GM19023 (cell line): ENCODE measurements around the gene KLK7.
"Not testable (repeated sequence)": the region's sequence is repeated elsewhere in the genome, so short reads cannot be mapped to it uniquely, and the experiment has no call there.

Experiments used
- ATAC-seq: cut with Tn5 transposase; IDR thresholded peaks from one replicate; pipeline ENCODE4 v1.9.1; 2021; ENCODE audit warnings: mild to moderate bottlenecking, moderate library complexity; ENCODE audit not compliant: unreplicated experiment

Gene KLK7

GRCh38 chr19:51012661-51013190 is 29.0 kb upstream of the KLK7 start:
- no peak for ATAC-seq

- no peak for ATAC-seq
Observed at GRCh38 chr19:51010066-51010795, 26.5 kb upstream of the KLK7 start.

- ATAC-seq, result no peak
Observed at GRCh38 chr19:51009061-51009891, 25.6 kb upstream of the KLK7 start.

- ATAC-seq, result no peak
Observed at GRCh38 chr19:51007488-51007887, 23.8 kb upstream of the KLK7 start.

- ATAC-seq, result no peak
Observed at GRCh38 chr19:51006406-51006805, 22.7 kb upstream of the KLK7 start.

- ATAC-seq, result no peak
Observed at GRCh38 chr19:51005248-51005647, 21.5 kb upstream of the KLK7 start.

GRCh38 chr19:51003316-51003715 is 19.6 kb upstream of the KLK7 start:
- ATAC-seq, result no peak

- ATAC-seq, result no peak
Observed at GRCh38 chr19:51002542-51003311, 19.0 kb upstream of the KLK7 start.

GRCh38 chr19:51002089-51002532 is 18.4 kb upstream of the KLK7 start:
- ATAC-seq, result no peak

GRCh38 chr19:51001515-51001914 is 17.8 kb upstream of the KLK7 start, which contains the start of gene KLK8:
Gene KLK8, minus strand, starts transcription at chr19:51001604. Its CDS starts 437 bp downstream, at chr19:51001167.
- no peak for ATAC-seq

- ATAC-seq, result no peak
Observed at GRCh38 chr19:51000981-51001380, 17.3 kb upstream of the KLK7 start.

- no peak for ATAC-seq
Observed at GRCh38 chr19:51000426-51000825, 16.7 kb upstream of the KLK7 start.

- no peak for ATAC-seq
Observed at GRCh38 chr19:50998686-50999085, 15.0 kb upstream of the KLK7 start.

- no peak for ATAC-seq
Observed at GRCh38 chr19:50998061-50998460, 14.3 kb upstream of the KLK7 start.

GRCh38 chr19:50994129-50994528 is 10.4 kb upstream of the KLK7 start:
- no peak for ATAC-seq

GRCh38 chr19:50992666-50993035 is 8.9 kb upstream of the KLK7 start:
- ATAC-seq, result no peak

- ATAC-seq, result not testable (repeated sequence)
Observed at GRCh38 chr19:50984416-50984815, 699 bp upstream of the KLK7 start.

- ATAC-seq, result no peak
Observed at GRCh38 chr19:50982186-50982585, 1.5 kb downstream of the KLK7 start.

- no peak for ATAC-seq
Observed at GRCh38 chr19:50981587-50982146, 2.0 kb downstream of the KLK7 start.

- ATAC-seq, result no peak
Observed at GRCh38 chr19:50980208-50980607, 3.5 kb downstream of the KLK7 start.

GRCh38 chr19:50979758-50980157 is 4.0 kb downstream of the KLK7 start:
- no peak for ATAC-seq
